A204.1 (cell line): Measurements from ENCODE around the gene OR51D1.
A peak's percentile ranks its signal among the peaks of the same experiment; 100 is the strongest.

Source experiments
- FAIRE-seq: peaks from 2 replicates; lab custom pipeline; 2012; peaks lifted over from hg19 to GRCh38; lab: Jason Lieb, UNC

Gene OR51D1, protein sequence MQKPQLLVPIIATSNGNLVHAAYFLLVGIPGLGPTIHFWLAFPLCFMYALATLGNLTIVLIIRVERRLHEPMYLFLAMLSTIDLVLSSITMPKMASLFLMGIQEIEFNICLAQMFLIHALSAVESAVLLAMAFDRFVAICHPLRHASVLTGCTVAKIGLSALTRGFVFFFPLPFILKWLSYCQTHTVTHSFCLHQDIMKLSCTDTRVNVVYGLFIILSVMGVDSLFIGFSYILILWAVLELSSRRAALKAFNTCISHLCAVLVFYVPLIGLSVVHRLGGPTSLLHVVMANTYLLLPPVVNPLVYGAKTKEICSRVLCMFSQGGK

DNA sequence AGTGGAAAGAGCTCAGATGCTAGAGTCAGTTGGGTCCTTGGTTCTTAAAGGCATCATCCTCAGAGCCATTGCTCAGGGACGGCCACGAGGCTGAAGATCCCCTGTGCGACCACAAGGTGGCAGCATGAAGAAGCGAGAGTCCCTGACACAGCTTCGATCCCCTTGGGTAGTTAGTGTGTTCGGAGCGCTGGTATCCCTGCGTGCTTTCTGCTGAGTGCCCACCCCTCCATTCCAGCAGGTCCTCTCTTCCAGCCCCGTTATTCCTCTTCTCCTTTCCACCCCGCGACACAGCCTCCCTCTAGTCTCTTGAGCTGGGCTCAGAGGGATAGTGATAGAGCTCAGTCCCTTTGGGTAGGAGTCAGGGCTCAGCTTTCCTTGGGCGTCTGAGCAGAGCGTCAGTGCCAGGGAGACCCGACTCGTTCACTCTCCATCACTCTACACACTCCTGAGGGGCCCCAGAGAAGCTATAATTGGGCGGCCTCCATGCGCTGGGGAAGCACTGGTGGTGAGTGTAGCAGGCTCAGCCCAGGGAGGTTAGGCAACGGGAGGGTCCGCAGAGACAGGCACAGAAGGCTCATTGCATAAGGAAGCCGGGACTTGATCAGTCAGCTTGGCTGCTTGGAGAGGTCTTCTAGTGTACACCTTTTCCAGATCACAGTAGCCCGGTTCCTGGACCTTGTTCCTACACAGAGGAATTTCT lies at the start of gene OR51D1:
Gene OR51D1, plus strand, starts transcription at position 516 of the 700 bp plus-strand sequence. CDS start 2,314 bp downstream, outside the sequence.
- FAIRE-seq: no peak

DNA sequence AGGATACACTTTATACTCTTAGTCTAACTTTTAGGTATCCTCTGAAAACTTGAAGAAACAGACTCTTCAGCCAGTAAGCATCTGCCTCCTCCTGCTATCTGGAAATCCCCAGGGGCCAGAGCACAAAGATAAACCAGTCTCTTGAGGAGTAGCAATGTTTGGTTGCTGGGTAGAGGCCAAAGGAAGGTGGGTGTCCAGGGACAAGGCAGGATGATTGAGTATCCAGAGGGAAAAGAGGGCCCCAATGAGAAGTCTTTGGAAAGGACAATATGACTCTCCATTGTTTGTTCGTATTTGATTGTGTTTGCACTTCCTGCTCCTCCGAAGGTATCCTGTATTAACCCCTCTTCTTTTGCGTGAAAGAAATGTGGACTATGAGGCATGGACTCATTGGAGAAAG lies 48.3 kb upstream of the OR51D1 start:
- FAIRE-seq: no peak

DNA sequence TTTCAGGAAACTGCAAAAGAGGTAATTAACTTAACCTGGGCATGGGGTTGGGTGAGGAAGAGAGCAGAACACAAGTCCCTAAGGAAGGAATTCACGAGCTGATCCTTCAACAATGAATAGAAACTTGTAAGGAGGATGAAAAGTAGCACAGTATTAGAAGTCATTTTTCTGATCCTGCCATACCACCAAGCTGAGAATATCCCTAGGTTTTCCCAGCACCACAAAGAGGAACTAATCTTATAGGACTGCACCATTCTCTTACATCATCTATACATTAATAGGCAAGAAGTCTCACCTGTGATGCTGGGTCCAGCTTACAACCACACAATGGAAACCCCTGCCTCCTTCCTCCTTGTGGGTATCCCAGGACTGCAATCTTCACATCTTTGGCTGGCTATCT lies 43.5 kb upstream of the OR51D1 start, which contains the start of gene OR52I1:
Gene OR52I1, plus strand, starts transcription at position 301 of the 400 bp plus-strand sequence. Its CDS starts 0 bp downstream, at position 301.
- FAIRE-seq: no peak

DNA sequence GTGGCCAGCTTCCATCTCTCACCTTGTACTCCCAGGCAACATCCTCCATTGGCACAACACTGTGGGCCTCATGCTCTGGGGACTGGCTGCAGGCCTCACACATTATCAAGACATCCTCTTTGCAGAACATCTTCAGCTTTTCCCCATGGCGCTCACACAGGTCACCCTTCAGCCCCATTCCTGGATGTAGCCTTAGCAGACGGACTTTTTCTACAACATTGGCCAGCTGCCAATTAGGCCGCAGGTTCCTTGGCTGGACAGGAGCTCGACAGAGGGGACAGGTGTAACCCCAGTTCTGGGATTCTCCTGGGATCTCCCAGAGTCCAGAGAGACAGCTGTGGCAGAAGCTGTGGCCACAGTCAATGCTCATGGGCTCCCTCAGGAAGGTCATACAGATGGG lies 32.2 kb upstream of the OR51D1 start:
- FAIRE-seq: no peak

DNA sequence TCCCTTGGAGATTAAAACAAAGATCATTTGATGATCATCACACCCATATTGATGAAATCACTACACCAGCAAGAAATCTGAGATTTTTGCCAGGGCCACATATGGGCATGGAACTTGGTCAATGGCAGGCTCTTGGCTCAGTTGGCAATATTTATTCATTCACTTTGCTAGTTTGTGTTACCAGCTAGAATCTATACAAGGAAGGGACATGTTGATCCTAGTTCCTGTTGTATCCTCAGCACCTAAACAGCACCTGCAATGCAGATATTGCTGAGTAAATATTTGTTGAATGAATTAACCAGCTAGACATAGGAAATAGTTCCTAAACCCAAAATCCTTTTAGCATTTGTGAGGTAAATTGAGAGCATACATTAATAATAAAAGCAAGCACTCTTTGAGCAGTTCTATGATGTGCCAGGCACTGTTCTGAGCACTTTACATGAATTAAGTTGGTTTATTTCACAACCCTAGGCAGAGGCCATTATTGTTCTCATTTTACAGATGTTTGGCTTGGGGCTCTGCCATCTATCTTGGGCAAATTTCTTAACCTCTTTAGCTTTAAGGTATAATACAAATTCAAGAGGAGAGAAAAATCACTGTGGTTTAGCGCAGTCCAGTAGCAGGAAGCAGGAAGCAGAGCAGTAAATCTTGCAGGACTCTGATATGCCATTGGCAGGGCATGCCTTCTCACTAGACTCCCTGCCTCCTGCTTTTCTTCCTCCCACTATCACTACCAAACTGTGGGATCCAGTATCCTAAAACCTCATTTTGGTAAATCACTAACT lies 30.9 kb upstream of the OR51D1 start:
- FAIRE-seq: no peak

DNA sequence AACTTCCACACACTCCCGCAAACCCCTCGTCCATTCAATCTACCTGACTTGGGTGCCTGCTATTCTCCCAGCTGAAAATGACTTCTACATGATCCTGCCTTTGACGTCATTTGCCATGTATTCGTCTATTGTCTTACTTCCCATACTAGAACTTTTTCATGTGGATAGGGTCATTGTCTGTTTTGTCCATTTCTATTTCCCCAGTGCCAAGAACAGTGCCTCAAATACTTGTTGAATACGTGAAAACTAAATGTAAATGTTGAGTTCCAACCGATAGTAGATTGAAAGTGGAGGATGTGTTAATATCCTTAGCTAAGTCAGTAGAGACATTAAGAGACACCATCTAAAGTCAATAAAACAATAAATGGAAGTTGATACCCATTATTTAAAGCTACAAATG lies 30.2 kb upstream of the OR51D1 start:
- no peak for FAIRE-seq

DNA sequence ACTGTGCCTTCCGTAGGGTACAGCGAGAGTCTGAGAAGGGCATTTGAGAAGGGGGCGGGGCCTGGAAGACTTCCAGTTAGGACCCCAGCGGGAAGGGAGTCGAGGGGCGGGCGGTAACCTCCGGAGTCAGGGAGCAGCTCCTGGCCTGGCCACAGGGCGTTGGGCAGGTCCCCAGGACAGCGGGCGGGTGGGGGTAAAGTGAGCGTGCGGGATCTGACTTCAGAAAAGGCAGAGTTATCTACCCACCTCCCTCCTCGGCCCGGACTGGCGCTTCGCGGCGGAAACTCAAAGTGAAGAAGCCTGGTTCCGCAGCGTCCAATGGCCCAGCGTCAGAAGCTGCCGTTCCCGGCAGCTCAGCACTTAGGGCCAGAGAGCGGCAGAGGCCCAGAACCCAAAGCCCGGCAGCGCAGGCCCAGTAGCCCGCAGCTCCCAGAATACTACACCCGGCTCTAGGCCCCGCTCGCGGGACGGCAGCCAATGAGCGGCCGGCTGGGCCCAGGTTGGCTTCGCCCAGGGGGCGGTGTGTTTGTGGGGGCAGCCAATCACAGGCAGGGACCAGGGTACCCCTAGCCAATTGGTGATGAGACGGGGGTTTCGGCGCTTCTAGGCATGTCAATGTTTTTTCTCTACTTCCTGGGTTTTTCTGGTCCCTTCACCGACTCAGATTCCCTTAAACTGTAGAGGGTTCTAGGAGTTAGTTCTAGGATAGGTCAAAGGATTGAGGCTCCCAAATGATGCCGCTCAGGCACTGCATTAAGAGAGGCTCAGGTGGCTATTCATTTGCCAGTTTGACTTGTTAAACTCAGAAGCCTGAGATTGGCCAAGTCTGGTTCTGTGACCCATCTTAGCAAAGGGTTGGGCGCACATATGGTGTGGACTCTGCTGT lies 29.3 kb upstream of the OR51D1 start, which contains the start of gene TRIM68:
Gene TRIM68, minus strand, starts transcription at position 451 of the 886 bp plus-strand sequence. CDS start 2,727 bp downstream, outside the sequence.
- FAIRE-seq: peak; percentile 99

DNA sequence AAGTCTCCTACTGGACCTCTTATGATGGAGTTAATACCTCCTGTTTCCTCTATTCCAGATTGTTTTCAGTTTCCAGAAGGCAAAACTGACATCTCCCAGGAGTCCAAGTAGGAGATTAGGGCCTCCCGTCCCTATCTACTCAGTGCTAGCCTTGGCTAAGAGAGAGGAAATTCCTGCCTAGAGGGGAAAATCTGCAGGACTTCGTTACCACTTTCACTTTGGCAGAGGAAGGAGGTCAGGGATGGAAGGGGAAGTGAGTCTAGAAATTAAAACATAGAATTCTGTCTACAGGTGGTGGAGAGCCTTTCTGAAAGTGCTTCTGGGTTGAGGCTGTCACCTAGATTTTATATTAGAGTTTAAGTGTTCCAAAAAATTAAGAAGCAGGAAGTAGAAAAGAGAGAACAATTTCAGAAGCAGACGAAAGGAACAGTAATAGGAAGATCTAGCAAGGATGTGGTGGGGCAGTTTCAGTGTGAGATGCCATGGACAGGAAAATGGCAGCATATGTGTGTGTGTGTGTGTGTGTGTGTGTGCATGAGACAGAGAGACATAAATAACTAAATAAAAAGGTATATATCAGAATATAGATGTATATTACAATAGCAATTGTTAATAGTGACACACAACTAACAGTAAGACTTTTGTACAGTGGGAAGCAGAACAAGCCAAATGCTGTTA lies 26.9 kb upstream of the OR51D1 start:
- FAIRE-seq: no peak

DNA sequence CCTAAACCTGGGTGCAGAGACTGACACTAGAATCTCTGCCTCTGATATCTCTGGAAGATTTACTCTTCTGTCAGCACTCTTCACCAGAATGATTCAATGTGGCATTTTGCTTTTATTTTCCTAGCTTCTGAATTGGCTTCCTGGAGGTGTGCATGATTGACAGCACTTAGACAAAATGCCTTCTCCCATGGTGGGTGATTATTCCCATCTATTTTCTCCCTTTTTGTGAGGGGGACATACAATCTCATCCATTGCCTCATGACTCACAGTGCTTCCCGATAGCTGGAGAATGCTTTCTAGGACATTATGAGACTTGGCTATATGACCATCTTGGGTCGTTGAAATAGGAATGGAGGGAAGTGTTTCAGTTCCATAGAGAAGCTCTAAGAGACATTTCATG lies 25.3 kb upstream of the OR51D1 start:
- FAIRE-seq: no peak

DNA sequence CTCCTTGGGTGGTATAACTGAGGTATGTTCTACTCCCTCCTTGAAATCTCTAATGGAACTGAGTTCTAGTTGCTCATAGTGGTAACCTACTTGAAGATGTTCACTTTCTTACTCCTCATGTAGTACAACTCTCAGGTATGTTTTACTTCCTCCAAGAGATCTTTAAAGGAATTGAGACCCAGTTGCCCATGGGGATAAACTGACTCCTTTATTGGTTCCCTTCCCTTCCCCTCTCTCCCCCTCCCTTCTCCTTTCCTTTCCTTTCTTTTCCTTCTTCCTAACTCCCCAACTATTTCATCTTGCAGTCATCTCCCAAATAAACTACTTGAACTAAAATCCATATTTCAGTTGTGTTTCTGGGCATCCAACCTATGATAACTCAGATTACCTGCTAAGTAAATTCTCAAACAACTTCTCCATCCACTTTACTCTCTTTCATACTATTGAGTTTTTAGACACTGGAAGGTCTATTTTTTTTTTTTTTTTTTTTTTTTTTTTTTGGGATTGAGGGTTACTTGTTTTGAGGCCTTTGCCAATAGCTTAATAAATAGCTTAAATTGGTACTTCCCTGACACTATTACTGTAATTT lies 21.3 kb upstream of the OR51D1 start:
- FAIRE-seq: no peak

DNA sequence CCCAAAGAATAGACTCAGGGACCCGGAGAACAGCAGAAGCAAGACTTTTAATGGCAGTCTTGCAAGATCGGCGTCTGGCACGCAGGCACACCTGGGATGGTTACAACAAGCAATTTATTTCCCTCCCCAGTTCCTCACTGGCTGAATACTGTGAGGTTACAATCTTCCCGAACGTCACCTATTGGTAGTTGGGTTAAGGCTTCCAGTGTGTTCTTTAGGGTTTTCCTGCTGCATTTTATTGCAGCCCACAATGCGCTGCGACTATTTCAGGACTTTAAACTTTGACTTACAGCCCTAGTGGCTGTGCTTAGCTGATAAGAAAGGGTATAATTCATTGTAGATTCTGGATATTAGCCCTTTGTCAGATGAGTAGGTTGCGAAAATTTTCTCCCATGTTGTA lies 17.8 kb upstream of the OR51D1 start:
- FAIRE-seq: no peak

DNA sequence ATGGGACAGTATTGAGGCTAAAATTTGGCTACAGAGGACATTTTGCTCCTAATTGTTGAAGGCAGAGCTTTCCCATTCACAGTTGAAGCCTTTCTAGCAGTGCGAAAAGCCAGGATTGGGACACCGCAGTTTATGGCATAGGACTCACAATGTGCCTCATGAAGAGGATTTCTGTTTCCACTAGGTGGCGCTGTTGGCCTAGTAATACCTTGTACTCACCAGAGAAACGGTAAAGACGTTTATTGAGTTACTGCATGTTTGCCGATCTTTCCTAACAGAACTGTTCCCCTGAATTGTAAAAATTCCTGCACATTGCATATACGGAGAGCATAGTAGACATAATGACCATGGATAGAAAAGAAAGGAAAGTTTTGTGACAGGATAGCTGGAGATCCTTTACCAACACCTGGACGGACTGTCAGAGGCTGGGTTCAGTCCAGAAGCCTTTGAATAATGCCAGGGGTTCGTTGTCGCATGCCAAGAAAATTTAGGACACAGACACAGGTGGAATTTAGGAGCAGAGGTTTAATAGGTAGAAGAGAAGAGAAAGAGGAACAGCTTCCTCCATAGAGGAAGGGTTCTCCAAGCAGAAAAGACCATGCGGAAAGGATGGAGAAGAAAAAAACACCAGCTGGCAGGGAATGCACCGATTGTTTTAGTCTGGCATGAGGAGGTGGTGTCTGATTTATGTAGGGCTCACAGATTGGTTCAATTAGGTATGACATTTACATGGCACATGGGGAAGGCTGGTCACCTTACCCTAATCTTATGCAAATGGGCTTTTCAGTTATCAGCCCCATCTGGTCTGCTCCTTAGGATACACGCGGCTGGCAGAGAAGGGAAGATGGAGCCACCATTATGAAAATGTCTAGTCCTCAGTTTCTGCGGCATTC lies 10.8 kb upstream of the OR51D1 start:
- FAIRE-seq: peak; percentile 9

DNA sequence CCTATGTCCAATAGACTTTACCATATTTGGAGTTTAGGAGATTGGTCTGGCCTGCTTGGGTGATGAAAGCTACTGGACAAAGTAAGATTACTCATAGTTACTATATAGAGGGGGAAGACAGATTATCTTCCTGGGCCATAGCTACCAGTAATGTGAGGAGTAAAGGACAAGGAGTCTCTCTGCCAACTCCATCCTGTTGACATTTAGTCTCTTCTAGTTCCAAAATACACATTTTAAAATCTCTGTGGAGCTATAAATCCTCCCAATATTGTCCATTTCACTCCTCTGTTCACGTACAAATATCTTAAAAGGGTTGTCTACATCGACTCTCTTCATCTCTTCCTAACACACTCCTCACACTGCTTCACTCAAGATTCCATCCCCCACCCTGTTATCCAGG lies 1.1 kb upstream of the OR51D1 start:
- no peak for FAIRE-seq

DNA sequence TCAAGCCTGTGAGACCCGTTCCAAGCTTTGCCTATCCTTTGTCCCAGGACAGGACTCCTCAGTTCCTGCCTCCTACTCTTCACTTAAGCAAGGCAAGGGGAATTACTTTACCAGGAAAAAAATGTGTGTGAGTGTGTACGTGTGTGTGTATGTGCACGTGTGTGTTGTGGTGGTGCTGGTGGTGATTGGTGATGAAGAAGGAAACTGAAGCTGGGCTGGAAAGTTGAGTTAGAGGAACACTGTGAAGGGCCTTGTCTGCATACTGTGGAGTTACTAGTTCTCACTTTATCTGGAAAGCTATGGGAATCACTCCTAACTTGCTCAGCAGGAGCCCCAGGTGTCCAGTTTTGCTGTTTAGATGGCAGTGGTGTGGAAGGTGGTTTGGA lies 378 bp downstream of the OR51D1 start:
- no peak for FAIRE-seq

DNA sequence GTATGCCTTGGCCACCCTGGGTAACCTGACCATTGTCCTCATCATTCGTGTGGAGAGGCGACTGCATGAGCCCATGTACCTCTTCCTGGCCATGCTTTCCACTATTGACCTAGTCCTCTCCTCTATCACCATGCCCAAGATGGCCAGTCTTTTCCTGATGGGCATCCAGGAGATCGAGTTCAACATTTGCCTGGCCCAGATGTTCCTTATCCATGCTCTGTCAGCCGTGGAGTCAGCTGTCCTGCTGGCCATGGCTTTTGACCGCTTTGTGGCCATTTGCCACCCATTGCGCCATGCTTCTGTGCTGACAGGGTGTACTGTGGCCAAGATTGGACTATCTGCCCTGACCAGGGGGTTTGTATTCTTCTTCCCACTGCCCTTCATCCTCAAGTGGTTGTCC lies 2.7 kb downstream of the OR51D1 start:
- no peak for FAIRE-seq

DNA sequence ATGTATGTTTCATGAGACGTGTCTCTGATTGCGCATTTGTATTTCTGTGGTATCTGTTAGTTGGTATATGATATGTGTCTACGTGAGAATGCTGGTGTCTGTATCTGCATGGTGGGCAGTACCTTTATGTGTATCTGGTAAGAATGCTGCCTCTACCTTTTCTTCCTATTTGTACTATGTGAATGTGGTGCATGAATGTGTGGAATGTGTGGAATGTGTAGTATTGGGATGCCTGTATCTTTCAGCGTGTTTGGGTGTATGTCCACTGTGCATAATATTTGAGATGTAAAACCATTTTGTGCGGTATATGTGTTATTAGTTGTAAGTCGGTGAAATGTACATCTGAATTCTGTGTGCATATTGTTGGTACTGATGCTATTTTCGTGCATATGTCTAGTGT lies 4.2 kb downstream of the OR51D1 start:
- no peak for FAIRE-seq

DNA sequence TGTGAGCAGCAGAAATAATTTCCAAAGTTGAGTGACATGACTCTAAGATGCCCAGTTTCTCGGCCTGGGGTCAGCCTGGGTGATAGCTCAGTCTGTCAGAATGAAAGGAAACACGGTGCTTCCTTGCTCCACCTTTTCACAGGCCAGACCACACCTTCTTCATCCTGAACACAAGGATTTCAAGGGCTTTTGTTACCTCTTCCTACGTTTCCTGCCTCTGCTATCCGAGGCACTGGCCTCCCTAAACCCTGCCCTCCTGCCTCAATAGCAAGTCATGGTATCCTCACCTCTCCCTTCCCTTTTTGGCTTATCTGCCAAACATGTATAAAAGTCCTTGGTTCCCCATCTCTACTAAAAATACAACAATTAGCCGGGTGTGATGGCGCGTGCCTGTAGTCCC lies 4.8 kb downstream of the OR51D1 start:
- FAIRE-seq: no peak

DNA sequence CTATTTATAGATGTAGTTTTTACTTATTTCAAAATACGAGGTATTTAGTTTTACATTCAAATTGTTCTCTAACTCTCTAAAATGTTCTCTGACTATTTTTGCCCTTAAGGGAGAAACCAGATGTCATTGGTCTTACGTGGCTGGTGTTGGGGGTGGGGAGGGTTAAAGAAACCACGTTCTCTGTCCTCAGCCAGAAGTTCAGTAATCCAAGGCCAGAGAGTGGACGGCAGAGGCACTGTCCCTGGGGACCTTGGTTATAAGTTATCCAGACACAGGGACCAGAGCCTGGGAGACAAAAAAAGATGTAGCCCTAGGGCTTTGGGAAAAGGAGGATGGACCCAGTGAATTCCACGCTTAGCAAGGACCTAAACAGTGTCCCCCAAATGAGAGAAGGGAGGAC lies 5.8 kb downstream of the OR51D1 start:
- no peak for FAIRE-seq

DNA sequence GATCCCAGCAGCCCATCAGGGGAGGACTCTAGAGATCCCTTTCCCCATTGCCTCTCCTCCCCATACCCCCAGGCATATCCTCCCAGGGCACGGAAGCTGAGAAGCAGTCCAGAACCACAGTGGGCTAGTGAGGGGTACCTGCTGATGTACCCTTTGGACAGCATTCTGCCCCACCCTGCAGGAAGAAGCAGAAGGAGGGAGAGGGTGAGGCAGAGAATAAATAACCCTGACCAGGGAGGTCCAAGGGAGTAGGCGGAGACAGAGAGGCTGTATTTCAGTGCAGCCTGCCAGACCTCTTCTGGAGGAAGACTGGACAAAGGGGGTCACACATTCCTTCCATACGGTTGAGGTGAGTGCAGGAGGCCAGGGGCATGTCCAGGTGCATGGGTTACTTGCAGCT lies 6.4 kb downstream of the OR51D1 start, which contains the start of gene OR51E1:
Gene OR51E1, plus strand, starts transcription at position 301 of the 400 bp plus-strand sequence. CDS start 8,545 bp downstream, outside the sequence.
- no peak for FAIRE-seq

DNA sequence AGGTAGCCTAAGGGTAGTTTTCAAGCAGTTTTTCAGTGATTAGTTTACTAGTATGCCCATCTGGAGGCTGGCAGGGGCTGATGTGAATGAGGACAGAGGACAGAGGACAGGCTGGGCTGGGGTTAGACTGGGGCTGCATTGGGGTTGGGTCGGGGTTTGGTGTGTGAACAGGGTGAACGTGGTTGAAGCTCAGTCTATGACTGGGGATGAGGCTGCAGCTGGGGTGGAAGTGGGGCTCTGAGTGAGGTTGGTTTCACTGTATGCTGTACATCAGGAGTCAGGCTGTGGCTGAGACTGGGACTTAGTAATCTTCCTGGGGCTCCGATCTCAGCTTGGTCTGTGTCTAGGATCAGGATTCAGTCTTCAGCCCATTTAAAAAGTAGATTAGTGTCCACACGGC lies 7.0 kb downstream of the OR51D1 start:
- no peak for FAIRE-seq
